Thyroid gland (tissue), 4 donors: ENCODE results near the gene GOLPH3L. TPM values are rescaled to one million over a fixed set of nuclear protein-coding genes. Genes with fewer than 3 reads are reported as not detected.

ENCODE experiments used
- DNase-seq, 2 donors: peaks; one replicate each; pipeline ENCODE4 v3.0.0-alpha.2; 2019
- H3K27ac ChIP-seq, 3 donors: fragments of 200-600 bp; sonication (generic); 1 replicate in 2 of 3; 2 replicates in 1 of 3; pipeline ENCODE4 v1.5.1; 2016 to 2019; ENCODE audit warnings: mild to moderate bottlenecking in 1 of 3, moderate library complexity in 1 of 3
- H3K27me3 ChIP-seq: fragments of 200-600 bp; sonication (generic); one replicate; pipeline ENCODE4 v1.5.1; 2019
- H3K36me3 ChIP-seq, 2 donors: fragments of 200-600 bp; sonication (generic); one replicate each; pipeline ENCODE4 v1.5.1; 2016 to 2019
- H3K4me1 ChIP-seq, 2 donors: fragments of 200-600 bp; sonication (generic); one replicate each; pipeline ENCODE4 v1.5.1; 2017 to 2019
- H3K4me3 ChIP-seq, 3 donors: fragments of 200-600 bp; sonication (generic); replicated peaks in 1 of 3; 1 replicate in 2 of 3; 2 replicates in 1 of 3; pipeline ENCODE4 v1.5.1; 2016; ENCODE audit warnings: mild to moderate bottlenecking in 1 of 3
- H3K9me3 ChIP-seq: fragments of 200-600 bp; sonication (generic); one replicate; pipeline ENCODE4 v1.5.1; 2017
- POLR2A ChIP-seq, 2 donors: fragments of 450-650 bp; IDR thresholded peaks; one replicate each; pipeline ENCODE4 v1.6.1; 2017; ENCODE audit warnings: antibody characterized with exemption in 2 of 2, mild to moderate bottlenecking in 2 of 2, moderate library complexity in 1 of 2
- WGBS, 2 donors: methylation state at CpG; one replicate each; pipeline ENCODE4 v1.1.5; 2017; 5-methylcytosine and 5-hydroxymethylcytosine counted together
- intact Hi-C: fragments of 100-400 bp; cut with DNase I; formaldehyde crosslinking; loops from one replicate; pipeline ENCODE4 v1.15.1; 2023
- total RNA-seq, 4 donors: library from RNA; depleted of rRNA; stranded (reverse); fragments of >200 nt; gene quantifications; one replicate each; pipeline ENCODE4 v1.2.3, GENCODE V29; 2016
- TF ChIP-seq, protein P1 (sequence below), 6 experiments: fragments of 200-600 bp in 3 of 6; fragments of 450-650 bp in 3 of 6; sonication (generic) in 3 of 6; IDR thresholded peaks; one replicate each; pipeline ENCODE4 v1.5.1; 2016 to 2019; ENCODE audit warnings: antibody characterized with exemption in 6 of 6, mild to moderate bottlenecking in 2 of 6, inconsistent platforms in 1 of 6, moderate library complexity in 1 of 6

The GOLPH3L gene
- total RNA-seq, 4 donors from 2014 or later, result 36.3 to 44.1 (median 39.2) TPM

DNA sequence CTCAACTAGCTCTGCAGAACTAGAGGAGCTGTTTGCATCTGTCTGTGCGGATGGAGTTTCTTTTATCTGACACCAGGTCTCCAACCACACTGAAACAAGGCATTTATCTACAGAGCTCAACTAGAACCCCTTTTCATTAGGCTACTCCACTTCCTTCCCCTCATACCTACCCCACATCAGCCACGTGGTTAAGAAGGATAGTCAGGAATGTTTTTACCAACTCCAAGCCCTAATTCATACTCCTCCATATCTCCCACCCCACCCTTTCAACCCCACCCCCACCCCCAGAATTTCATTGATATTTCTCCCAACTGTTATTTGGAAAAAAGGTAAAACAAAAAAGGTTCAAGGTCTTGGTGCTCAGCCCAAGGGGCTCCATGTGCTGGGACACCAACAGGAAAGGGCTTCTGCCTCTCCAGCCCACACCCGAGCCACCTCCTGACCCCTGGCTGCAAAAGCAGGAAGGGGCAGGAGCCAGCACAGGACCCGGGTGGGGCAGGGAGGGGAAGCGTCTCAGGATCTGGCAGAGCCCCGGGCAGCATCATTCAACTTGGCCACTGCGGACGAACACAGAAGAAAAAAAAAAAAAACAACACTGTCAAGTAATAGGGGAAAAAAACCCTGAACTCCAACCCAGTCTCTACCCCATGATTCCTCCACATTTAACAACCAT lies 74.5 kb downstream of the GOLPH3L start:
- peak in 1 of 2 donors; percentile 22 for DNase-seq
- no peaks in the 10 kb centered on the region for H3K9me3 ChIP-seq
- H3K36me3 ChIP-seq, result peaks cover 37 to 62% of the 10 kb centered on the region in 2 donors
- H3K4me1 ChIP-seq, result peaks cover 22 to 40% of the 10 kb centered on the region in 2 donors
- intact Hi-C loops, result loop anchor here (5.0 kb wide), 1 partner anchor 65 kb away; no protein-coding TSS in a partner anchor
- 61 to 72% methylated on average over 8 of the region's 8 CpGs for WGBS, 2 donors
- H3K27me3 ChIP-seq, result no peaks in the 10 kb centered on the region
- no peak overlapping the region for H3K4me3 ChIP-seq
- TF ChIP-seq POLR2A (IDR thresholded peaks at IDR 0.05), result no peak
- TF ChIP-seq, protein P1, sequence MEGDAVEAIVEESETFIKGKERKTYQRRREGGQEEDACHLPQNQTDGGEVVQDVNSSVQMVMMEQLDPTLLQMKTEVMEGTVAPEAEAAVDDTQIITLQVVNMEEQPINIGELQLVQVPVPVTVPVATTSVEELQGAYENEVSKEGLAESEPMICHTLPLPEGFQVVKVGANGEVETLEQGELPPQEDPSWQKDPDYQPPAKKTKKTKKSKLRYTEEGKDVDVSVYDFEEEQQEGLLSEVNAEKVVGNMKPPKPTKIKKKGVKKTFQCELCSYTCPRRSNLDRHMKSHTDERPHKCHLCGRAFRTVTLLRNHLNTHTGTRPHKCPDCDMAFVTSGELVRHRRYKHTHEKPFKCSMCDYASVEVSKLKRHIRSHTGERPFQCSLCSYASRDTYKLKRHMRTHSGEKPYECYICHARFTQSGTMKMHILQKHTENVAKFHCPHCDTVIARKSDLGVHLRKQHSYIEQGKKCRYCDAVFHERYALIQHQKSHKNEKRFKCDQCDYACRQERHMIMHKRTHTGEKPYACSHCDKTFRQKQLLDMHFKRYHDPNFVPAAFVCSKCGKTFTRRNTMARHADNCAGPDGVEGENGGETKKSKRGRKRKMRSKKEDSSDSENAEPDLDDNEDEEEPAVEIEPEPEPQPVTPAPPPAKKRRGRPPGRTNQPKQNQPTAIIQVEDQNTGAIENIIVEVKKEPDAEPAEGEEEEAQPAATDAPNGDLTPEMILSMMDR (IDR thresholded peaks at IDR 0.05), result no peak
- peak overlapping the region in 2 of 3 donors; percentile 70 to 73 for H3K27ac ChIP-seq

DNA sequence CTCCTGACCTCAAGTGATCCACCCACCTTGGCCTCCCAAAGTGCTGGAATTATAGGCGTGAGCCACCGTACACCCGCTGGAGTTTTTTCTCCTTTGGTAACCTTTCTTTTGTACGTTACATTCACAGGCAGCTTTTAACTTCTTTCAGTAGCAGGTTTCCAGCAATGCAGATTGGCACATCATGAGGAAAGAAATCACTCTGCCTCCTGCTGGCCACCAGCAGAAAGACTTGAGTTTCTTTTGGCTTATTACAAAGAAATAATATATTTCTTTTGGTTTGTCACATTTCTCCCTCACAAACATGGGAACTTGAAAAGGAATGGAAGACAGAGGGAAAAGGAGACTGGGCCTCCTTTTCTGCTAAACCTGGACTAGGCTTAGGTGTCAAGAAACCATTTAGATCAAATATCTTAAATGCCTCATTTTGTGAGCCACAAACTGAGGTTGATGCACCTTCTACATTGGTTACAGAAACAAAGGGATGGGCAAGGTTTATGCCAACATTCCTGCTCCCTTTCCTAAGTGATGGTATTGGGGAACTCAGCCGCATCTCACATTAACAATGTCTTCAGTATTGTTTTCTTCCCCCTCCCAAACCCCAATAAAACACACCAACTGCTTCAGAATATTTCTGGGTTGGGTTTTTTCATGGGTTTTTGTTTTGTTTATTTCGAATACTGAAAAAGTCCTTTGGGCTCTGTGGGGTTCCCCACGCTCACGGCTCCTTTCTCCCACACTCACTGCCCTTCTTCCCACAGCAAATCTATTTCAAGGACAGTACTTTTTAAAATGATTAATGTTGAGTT lies 75.3 kb downstream of the GOLPH3L start:
- TF ChIP-seq, protein P1 (IDR thresholded peaks at IDR 0.05), result peak; percentile 31 to 68 (median 60)
- TF ChIP-seq POLR2A (IDR thresholded peaks at IDR 0.05), result no peak
- WGBS, 2 donors, result 70 to 76% methylated on average over 8 of the region's 8 CpGs
- peak; percentile 40 to 45 for DNase-seq
- Histone ChIP-seq H3K4me3 (no peak overlapping the region), H3K27me3 (no peaks in the 10 kb centered on the region), H3K9me3 (no peaks in the 10 kb centered on the region), H3K27ac (peak overlapping the region; percentile 22 to 73 (median 70)), H3K36me3 (peaks cover 33 to 55% of the 10 kb centered on the region in 2 donors), H3K4me1 (peaks cover 22 to 40% of the 10 kb centered on the region in 2 donors)
- intact Hi-C loops, result loop anchor here (5.0 kb wide), 1 partner anchor 64 kb away; no protein-coding TSS in a partner anchor

DNA sequence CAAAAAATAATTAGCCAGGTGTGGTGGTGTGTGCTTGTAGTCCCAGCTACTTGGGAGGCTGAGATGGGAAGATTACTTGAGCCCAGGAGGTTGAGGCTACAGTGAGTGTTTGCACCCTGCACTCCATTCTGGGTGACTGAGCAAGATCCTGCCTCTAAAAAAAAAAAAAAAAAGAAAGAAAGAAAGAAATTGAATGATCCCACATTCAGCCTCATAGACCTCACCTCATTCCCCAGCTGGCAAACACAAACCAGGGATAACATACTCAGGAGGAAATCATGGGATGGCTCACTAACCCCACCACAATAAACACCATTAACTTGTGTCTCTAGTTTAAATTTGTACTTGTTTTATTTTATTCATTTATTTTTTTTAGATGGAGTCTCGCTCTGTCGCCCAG lies 76.0 kb downstream of the GOLPH3L start:
- H3K4me1 ChIP-seq, result peaks cover 22 to 40% of the 10 kb centered on the region in 2 donors
- WGBS, 2 donors, result 96 to 100% methylated on average over 2 of the region's 2 CpGs
- H3K9me3 ChIP-seq, result no peaks in the 10 kb centered on the region
- DNase-seq, result no peak
- peaks cover 27 to 50% of the 10 kb centered on the region in 2 donors for H3K36me3 ChIP-seq
- peak overlapping the region; percentile 22 to 73 (median 70) for H3K27ac ChIP-seq
- intact Hi-C loops, result loop anchor here (5.0 kb wide), 1 partner anchor 64 kb away; no protein-coding TSS in a partner anchor
- TF ChIP-seq, protein P1 (IDR thresholded peaks at IDR 0.05), result no peak
- TF ChIP-seq POLR2A (IDR thresholded peaks at IDR 0.05), result no peak
- no peaks in the 10 kb centered on the region for H3K27me3 ChIP-seq
- H3K4me3 ChIP-seq, result no peak overlapping the region

DNA sequence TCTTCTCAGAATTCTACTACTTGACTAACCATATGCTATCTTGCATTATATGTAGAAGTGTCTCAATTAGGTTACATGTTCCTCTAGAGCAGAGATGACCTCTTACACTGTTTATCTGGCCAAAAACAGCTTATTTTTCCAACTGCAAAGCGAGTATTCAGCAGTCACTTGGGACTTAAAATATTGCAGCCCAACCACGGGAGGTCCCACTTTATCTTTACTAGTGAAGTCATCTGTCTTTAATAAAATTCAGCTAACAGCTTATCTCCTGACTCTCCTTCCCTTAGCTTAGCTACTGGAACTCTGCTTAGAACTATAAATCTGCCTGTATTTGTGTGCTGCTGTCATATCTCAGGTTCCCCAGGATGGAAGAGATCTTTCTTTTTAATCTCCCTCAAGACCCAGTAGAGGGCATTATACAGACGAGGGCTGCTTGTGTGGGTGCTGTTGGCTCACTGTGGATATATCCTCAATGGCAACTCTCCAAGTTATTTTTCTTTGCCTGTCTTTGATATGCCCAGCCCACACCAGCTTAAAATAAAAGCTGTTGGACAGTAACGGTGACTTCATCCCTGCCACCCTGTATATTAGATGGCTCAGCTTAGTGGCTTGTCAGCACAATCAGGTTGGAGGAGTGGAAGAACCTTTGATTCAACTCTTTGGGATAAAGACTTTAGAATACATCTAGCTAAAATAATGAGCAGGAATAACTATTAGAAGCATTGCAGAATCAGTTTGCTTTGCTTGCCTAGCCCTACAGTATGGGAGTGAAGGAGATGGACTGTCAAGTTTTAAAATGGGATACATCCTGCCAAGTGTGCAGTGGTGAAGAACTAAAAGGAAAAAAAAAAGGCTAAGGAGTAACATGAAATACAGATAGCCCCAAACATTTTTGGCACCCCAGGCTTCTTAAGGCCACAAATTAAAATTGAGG lies 77.1 kb downstream of the GOLPH3L start:
- H3K36me3 ChIP-seq, result peaks cover 16 to 40% of the 10 kb centered on the region in 2 donors
- 40 to 42% methylated on average over 4 of the region's 4 CpGs for WGBS, 2 donors
- intact Hi-C loops, result loop anchor here (5.0 kb wide), 1 partner anchor 63 kb away; no protein-coding TSS in a partner anchor
- TF ChIP-seq, protein P1 (IDR thresholded peaks at IDR 0.05), result peak in 4 of 6 experiments; percentile 8 to 38 (median 22)
- peak in 1 of 2 donors; percentile 25 for TF ChIP-seq POLR2A (IDR thresholded peaks at IDR 0.05)
- no peaks in the 10 kb centered on the region for H3K9me3 ChIP-seq
- peaks cover 22 to 40% of the 10 kb centered on the region in 2 donors for H3K4me1 ChIP-seq
- peak; percentile 32 to 42 for DNase-seq
- peak overlapping the region; percentile 52 to 73 (median 70) for H3K27ac ChIP-seq
- no peaks in the 10 kb centered on the region for H3K27me3 ChIP-seq
- no peak overlapping the region for H3K4me3 ChIP-seq
